GM20000 (cell line): ENCODE measurements around the gene TKT.

ENCODE experiments used
- DNase-seq: peaks from one replicate; pipeline ENCODE4 v3.0.0; 2012; ENCODE audit warnings: low spot score
- CTCF ChIP-seq: IDR thresholded peaks from 2 replicates; pipeline ENCODE4 v1.5.1; 2012; ENCODE audit warnings: mild to moderate bottlenecking, control low read depth; ENCODE audit errors: extremely low read depth, missing control alignments

The TKT gene

GRCh38 chr3:53200501-53201498 lies 55.0 kb downstream of the TKT start:
- DNase-seq: no peak
- TF ChIP-seq CTCF: no peak

- DNase-seq: no peak
- no peak for TF ChIP-seq CTCF
These were observed 56.0 kb downstream of the TKT start for GRCh38 chr3:53199834-53200233.

GRCh38 chr3:53198996-53199395 lies 56.8 kb downstream of the TKT start:
- TF ChIP-seq CTCF: no peak

GRCh38 chr3:53198256-53198977 lies 57.4 kb downstream of the TKT start:
- TF ChIP-seq CTCF: peak; percentile 25
- no peak for DNase-seq

More at GRCh38 chr3:53198996-53199395, 56.8 kb downstream of the TKT start:
- DNase-seq: no peak

GRCh38 chr3:53196575-53197407 lies 59.0 kb downstream of the TKT start:
- peak; percentile 66 for DNase-seq

More at GRCh38 chr3:53196575-53197407, 59.0 kb downstream of the TKT start:
- TF ChIP-seq CTCF: peak; percentile 51
